NCI-H2081 (cell line): ENCODE measurements around the gene KRT7.
"Not testable (repeated sequence)": the region's sequence is repeated elsewhere in the genome, so short reads cannot be mapped to it uniquely, and the experiment has no call there.

Experiments used
- DNase-seq, 2 experiments: peaks; one replicate each; lab custom pipeline; 2025; lab: John Stamatoyannopoulos, UW

KRT7 gene

GRCh38 chr12:52243856-52244614 lies 11.0 kb downstream of the KRT7 start:
- DNase-seq: peak; percentile 73 to 88

- DNase-seq: no peak
Measured at GRCh38 chr12:52244615-52244994, 11.6 kb downstream of the KRT7 start.

DNA sequence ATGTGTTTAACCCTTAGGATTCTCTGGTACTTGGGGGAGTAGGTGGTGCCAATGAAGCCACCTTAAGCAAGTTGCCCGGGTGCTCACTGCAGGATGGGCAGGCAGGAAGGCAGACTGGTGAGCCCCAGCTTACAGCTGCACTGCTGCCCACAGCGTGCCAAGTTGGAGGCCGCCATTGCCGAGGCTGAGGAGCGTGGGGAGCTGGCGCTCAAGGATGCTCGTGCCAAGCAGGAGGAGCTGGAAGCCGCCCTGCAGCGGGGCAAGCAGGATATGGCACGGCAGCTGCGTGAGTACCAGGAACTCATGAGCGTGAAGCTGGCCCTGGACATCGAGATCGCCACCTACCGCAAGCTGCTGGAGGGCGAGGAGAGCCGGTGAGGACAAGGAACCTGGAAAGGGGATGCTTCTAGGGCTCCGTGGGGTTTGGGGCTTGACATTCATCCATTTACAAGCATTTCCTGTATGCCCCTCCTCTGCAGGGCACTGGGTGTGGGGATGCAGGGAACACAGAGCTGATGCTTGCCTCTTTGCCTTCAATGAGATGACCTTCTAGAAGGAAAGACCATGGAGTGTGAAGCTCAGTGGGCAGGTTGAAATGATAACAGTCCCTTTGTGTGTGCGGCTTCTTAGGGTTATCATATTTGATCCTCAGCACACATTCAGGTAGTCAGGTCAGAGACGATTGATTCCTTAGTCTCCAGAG lies 12.4 kb downstream of the KRT7 start:
- peak in 1 of 2 experiments; percentile 23 for DNase-seq

DNA sequence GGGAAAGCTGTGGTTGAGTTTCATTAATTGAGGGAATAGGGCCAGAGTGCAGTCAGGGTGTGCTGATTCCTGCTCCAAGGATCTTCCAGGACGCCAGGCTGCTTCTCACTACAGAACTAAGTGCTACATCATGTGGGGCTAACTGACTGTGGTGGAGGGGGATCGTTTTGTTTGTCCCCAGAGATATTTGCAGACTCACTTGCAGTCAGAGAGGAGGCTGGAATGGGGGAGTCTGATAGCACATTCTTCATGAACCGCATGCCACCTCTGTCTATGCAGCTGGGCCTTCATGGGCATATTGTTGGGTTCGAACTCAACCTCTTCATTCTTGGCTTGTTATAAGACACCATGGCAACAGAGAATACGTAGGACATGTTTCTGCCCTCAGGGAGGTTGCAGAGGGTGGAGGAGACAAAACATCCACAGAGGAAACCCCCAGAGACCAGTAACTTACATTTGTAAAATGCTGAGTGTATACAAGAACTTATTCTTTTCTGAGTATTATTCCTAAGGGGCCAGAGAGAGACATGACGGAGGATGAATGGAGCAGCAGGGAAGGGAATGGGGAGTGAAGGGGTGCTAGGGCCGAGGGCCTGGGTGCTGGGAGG lies 13.0 kb downstream of the KRT7 start:
- DNase-seq: no peak

GRCh38 chr12:52246720-52247621 lies 13.9 kb downstream of the KRT7 start:
- DNase-seq: peak; percentile 69 to 82

DNA sequence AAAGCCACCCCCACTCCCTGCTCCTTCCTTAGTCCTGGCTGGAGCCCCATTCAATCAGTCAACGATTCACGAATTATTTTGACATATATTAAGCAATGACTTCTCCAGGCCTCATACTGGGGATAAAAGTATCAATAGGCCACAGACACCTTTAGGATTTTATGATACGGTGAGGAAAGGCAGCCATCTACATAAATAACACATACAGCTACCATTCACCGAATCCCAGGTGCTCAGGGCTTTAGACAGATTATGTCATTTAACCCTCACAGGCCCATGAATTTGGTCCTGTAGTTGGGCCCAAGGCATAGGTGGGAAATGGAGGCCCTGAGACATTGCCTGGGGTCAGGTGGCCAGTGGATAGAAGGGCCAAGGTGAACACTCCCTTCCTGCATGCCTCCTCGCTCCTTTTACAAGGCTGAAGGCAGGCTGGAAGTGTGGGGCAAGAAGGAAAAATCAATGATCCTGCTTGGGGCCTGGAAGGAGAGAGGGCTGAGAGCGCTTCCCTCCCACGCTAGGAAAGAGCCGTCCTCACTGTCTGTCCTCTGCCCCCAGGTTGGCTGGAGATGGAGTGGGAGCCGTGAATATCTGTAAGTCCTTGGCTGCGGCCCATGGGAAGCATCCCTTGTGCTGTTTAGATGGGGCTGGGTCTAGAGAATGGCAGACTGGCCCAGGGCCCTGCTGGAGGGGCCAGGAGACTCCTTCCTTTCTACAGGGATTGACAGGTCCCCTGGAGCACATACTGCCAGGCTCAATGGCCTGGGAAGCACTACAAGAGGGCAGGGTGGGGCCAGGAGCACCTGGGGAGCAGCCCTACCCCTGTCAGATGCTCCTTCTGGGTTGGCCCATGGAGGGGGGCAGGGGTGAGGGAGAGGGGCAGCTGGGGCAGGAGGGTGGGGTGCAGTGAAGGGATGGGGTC lies 14.8 kb downstream of the KRT7 start:
- DNase-seq: no peak

DNA sequence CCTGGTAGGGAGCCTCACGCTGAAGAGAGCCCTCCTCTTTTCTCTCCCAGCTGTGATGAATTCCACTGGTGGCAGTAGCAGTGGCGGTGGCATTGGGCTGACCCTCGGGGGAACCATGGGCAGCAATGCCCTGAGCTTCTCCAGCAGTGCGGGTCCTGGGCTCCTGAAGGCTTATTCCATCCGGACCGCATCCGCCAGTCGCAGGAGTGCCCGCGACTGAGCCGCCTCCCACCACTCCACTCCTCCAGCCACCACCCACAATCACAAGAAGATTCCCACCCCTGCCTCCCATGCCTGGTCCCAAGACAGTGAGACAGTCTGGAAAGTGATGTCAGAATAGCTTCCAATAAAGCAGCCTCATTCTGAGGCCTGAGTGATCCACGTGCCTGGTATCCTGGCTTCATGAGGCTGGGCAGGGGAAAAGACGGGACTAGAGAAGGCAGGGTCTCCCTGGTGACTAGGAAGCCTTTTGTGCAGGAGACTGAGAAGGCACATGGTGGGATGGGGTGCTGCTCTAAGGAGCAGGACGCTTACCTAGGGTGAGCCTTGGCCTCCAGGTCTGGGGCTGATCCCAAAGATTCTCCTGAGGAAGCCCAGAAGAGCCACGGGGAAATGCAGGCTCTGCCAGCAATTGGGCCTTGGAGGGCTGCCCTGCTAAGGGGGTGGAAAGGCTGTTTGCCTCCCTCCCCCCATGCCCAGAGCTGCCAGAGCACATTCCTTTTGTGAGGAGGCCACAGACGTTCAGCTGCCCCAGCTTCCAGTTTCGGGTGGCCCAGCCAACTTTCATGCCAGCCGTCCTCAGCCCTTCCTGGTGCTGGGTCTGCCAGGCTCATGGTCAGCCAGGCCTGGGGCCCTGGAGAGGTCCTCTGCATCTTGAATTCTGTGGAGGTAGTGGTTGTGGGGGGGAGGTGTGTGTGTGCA lies 15.8 kb downstream of the KRT7 start:
- peak in 1 of 2 experiments; percentile 22 for DNase-seq

DNA sequence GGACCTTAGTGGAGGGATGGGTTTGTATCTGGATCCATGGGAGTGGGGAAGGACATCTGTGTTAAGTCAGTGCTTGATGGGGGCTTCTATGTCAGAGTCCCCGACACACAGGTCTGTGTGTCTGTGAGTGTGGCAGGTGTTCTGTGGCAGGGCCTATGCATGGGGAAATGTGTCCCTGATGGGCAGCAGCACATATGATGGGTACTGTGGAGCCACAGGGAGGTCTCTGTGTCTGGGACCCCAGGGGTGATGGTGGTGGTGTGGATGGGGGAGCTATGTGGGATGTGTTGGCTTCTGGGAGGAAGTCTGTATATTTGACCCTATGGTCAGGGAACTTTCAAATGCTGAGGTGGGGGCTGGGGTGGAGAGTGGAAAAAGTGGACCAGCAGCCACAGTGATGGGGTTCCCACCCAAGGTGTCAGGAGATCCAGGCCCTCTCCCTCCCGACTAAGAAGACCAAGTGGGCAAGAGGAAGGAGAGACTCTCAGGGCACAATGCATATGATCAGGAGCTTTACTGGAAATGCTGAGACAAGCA lies 16.5 kb downstream of the KRT7 start:
- DNase-seq: no peak

GRCh38 chr12:52250048-52250990 lies 17.3 kb downstream of the KRT7 start:
- no peak for DNase-seq

- DNase-seq: no peak
Measured at GRCh38 chr12:52251367-52252051, 18.5 kb downstream of the KRT7 start.

GRCh38 chr12:52252175-52252615 lies 19.2 kb downstream of the KRT7 start:
- not testable (repeated sequence) for DNase-seq

GRCh38 chr12:52252728-52253343 lies 19.8 kb downstream of the KRT7 start:
- DNase-seq: no peak

DNA sequence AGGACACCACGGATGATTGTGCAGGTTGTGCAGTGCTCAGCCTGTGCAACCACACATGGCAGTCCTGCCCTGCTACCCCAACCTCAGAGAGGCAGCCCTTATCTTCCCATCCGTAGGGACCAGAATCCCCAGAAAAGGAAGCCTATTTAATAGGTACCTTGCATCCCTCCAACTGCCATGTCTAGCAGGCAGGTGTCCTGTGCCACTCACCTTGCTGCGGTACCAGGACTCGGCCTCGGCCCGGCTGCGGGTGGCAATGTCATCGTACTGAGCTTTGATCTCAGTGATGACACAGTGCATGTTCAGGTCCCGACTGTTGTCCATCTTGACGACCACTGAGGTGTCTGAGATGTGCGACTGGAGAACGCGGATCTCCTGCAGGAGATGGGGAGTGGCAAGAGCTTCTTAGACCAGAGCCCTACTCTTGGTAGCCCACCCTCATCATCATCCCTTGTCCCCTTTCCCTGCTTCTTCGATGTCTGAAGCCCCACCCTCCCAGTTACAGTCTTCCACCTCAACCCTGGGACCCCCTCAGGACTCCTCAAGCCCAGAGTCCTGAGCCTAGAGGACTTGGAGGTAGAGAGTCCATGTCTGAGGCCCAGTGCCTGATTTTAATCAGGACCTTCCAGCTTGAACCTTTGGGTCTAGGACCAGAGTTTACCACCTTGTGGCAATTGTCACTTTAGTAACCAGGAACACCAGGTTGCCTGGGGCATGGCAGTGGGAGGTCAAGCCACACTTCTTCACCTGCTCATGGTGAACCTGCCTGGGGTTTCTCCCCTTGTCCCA lies 20.5 kb downstream of the KRT7 start:
- DNase-seq: no peak

GRCh38 chr12:52254180-52254964 lies 21.3 kb downstream of the KRT7 start:
- DNase-seq: no peak

DNA sequence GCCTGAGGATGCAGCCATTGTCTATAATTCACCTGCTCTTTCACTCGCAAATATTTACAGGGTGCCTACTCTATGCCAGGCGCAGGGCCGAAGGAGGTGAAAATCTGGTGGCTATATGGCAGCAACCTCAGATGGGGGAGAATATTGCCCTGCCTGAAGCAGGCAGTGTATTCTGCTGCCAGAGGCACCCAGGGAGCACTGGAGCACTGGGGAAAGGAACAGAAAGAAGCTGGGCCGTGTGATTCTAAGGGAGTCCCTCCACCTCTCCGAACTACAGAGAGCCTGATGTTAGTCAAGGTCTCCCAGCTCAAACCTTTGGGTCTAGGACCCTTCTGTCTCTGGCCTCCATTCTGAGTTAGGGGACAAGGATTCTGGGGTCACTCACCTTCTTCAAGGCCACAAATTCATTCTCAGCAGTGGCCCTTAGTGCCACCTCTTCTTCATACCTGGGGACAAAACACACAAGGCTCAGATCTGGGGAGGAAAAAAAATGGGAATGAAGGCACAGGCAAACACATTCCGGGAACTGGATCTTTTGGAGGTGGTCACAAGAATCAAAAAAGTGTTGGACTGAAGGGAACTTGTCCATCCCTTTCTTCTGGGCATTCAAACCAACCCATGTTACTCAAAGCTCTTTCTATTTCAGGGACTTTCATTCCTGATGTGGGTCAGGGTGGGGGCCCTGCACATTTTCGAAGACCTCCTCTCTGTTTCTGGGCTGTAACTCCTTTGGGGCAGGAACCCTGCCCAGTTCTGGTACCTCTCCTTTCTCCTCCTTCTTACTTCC lies 22.1 kb downstream of the KRT7 start:
- no peak for DNase-seq
